ENCODE measurements around the gene CZIB. TPM values are rescaled to one million over a fixed set of nuclear protein-coding genes. Genes with fewer than 3 reads are reported as not detected.

CZIB gene
- total RNA-seq, 5 donors from 2014 or later (not counting 1 experiment from before 2014, with no cell fraction given): 41.4 to 71.3 (median 69.3) TPM

DNA sequence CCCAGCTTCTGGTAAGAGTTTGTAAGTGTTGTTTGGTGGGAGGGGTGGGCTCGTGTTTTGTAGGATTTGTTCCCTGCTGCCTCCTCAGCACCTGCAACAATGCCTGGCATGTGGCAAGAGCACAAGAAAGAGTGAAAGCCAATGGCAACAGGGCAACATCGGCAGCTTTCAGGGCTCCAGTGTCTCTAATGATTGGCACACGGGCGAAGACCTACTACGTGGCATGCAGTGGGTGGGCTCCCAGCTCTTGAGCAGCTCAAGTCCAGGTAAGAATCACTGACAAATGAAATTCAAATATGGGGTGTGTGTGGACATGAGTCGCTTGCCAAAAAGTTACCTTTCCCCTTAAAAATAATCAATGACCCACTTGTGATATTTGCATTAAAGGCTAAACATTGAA, 54.1 kb downstream of the CZIB start:
- Mint-ChIP-seq H3K27me3 (peaks cover 9 to 12% of the 10 kb centered on the region in 2 donors), H3K27ac (no peak overlapping the region), H3K4me3 (no peak overlapping the region), H3K9me3 (no peaks in the 10 kb centered on the region), H3K4me1 (no peaks in the 10 kb centered on the region), H3K36me3 (no peaks in the 10 kb centered on the region)
- ATAC-seq (replicated peaks in 1 of 4): no peak
- WGBS (ENCODE audit: insufficient coverage): 86% methylated on average over 4 of the region's 6 CpGs
- Histone ChIP-seq H3K27ac (ENCODE audit: low read length) (no peak overlapping the region), H3K27me3 (replicated peaks in 1 of 2; ENCODE audit: control insufficient read depth in 2 of 2, extremely low read depth in 1 of 2, insufficient read depth in 2 of 2, low read length in 1 of 2) (peaks cover 0 to 9% of the 10 kb centered on the region in 2 experiments), H3K4me1 (ENCODE audit: control insufficient read depth in 1 of 2, extremely low read depth in 1 of 2, insufficient read depth in 2 of 2, low read length in 2 of 2) (no peaks in the 10 kb centered on the region), H3K36me3 (ENCODE audit: control insufficient read depth in 2 of 2, extremely low read depth in 1 of 2, insufficient read depth in 1 of 2, low read length in 1 of 2) (no peaks in the 10 kb centered on the region), H3K9me3 (no peaks in the 10 kb centered on the region), H3K4me3 (ENCODE audit: control insufficient read depth in 1 of 2, extremely low read depth in 1 of 2, low read length in 1 of 2) (no peak overlapping the region)
- DNase-seq: no peak
- ChIA-PET POLR2A (no interaction called here), CTCF (no interaction called here)

DNA sequence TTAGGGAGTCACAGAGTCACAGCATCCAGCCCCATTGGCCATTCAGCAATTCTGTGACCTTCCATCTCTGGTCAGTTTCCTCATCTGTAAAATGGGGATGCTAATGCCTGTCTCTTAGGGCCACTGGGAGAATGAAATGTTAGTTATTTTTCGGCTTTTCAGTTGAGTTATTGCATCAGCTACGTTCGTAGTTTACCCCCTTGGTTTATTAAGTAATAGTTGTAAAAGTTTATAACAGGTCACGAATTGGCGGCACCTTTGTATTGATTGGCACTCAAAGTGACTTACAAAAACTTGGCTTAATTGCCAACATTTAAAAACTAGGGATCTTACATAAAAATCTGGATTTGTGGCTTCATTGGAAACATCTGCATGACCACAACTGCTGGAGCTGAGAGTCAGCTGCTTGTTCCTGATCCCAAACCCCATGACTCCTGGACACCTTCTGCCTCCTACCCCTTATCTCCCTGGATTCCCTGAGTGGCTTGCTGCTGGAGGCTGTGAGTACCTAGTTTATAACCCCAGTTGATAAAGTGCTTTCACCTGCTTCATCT, 54.9 kb downstream of the CZIB start:
- H3K4me1 Mint-ChIP-seq: no peaks in the 10 kb centered on the region
- peaks cover 9 to 12% of the 10 kb centered on the region in 2 donors for H3K27me3 Mint-ChIP-seq
- H3K9me3 Mint-ChIP-seq: no peaks in the 10 kb centered on the region
- no peak overlapping the region for H3K27ac Mint-ChIP-seq
- Histone ChIP-seq H3K27me3 (replicated peaks in 1 of 2; ENCODE audit: control insufficient read depth in 2 of 2, extremely low read depth in 1 of 2, insufficient read depth in 2 of 2, low read length in 1 of 2) (peaks cover 0 to 12% of the 10 kb centered on the region in 2 experiments), H3K4me1 (ENCODE audit: control insufficient read depth in 1 of 2, extremely low read depth in 1 of 2, insufficient read depth in 2 of 2, low read length in 2 of 2) (no peaks in the 10 kb centered on the region), H3K9me3 (no peaks in the 10 kb centered on the region), H3K4me3 (ENCODE audit: control insufficient read depth in 1 of 2, extremely low read depth in 1 of 2, low read length in 1 of 2) (no peak overlapping the region), H3K27ac (ENCODE audit: low read length) (no peak overlapping the region), H3K36me3 (ENCODE audit: control insufficient read depth in 2 of 2, extremely low read depth in 1 of 2, insufficient read depth in 1 of 2, low read length in 1 of 2) (no peaks in the 10 kb centered on the region)
- no peaks in the 10 kb centered on the region for H3K36me3 Mint-ChIP-seq
- POLR2A ChIA-PET: no interaction called here
- DNase-seq (no peak), ATAC-seq (replicated peaks in 1 of 4) (no peak)
- 93% methylated on average over 3 of the region's 5 CpGs for WGBS (ENCODE audit: insufficient coverage)
- H3K4me3 Mint-ChIP-seq: no peak overlapping the region
- CTCF ChIA-PET: no interaction called here

Other genes with a start within 250 kb of the CZIB start
- gene PODN, start 158.4 kb downstream of the CZIB start, total RNA-seq: under 1 TPM in 4 of 5 donors, not detected in 1; 0.22 to 0.68 (median 0.46) TPM
- gene SLC1A7, start 78.0 kb downstream of the CZIB start, total RNA-seq: under 1 TPM in 2 of 5 donors, not detected in 3; 0.14 to 0.26 TPM
- 10 to 100 TPM in 4 of 5 donors, 1 to 10 TPM in 1; 9.4 to 17.5 (median 15.9) TPM for gene CPT2, start 23.8 kb downstream of the CZIB start, total RNA-seq
- gene MAGOH, start 17.9 kb upstream of the CZIB start, total RNA-seq: 10 to 100 TPM; 43.7 to 51.9 (median 51.3) TPM
- 10 to 100 TPM in 4 of 5 donors, 1 to 10 TPM in 1; 8.9 to 21.5 (median 19.8) TPM for gene LRP8, start 107.4 kb upstream of the CZIB start, total RNA-seq
- not detected for gene DMRTB1, start 238.8 kb upstream of the CZIB start, total RNA-seq

Measured in T-cell (primary cell).